Liver (tissue), 3 donors: ENCODE results near the gene LCA5.

Experiments
- CTCF ChIP-seq: fragments of 150-350 bp; IDR thresholded peaks from 2 replicates; pipeline ENCODE4 v1.5.1; 2017; ENCODE audit warnings: improper control_type of control experiment, low read depth, low read length; ENCODE audit not compliant: missing input control
- EGR1 ChIP-seq, 2 donors: IDR thresholded peaks; 2 replicates each; pipeline ENCODE4 v1.6.1; 2016 to 2018; ENCODE audit warnings: antibody characterized with exemption in 2 of 2, low read depth in 2 of 2
- GABPA ChIP-seq, 2 donors: IDR thresholded peaks in 1 of 2; conservative IDR thresholded peaks in 1 of 2; 2 replicates each; pipeline ENCODE4 v1.6.1; 2016; ENCODE audit warnings: antibody characterized with exemption in 2 of 2, mild to moderate bottlenecking in 1 of 2, moderate library complexity in 1 of 2
- SP1 ChIP-seq: IDR thresholded peaks from 2 replicates; pipeline ENCODE4 v1.6.1; 2018; ENCODE audit warnings: antibody characterized with exemption, mild to moderate bottlenecking
- YY1 ChIP-seq: IDR thresholded peaks from 2 replicates; pipeline ENCODE4 v1.6.1; 2016; ENCODE audit warnings: antibody characterized with exemption, mild to moderate bottlenecking
- donor health status: healthy.
- donor health status: healthy.

DNA sequence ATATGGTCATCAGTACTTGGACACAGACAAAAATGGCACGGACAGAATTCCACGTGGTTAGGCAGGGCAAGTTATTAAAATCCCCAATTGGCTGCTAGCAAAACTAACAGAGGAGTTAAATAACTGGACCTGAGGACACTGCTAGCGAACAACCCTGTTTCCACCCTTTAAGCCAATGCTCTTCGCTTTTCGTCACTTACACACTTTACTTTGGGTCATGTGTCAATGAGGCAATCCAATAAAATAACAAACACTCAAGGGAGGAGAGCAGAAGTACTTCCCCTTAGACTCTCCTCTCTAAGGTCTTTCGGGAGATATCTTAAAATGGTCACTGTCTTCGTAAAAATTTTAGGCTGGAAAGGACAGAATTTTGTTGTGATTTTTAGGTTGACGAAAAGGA lies 68.6 kb downstream of the LCA5 start:
- TF ChIP-seq YY1, result no peak
- no peak for TF ChIP-seq GABPA (IDR thresholded peaks at IDR 0.05 in 1 of 2, conservative IDR thresholded peaks at IDR 0.05 in 1 of 2)
- TF ChIP-seq CTCF, result no peak
- TF ChIP-seq SP1, result no peak
- TF ChIP-seq EGR1 (IDR thresholded peaks at IDR 0.05; ENCODE audit: low read depth in 2 of 2), result no peak
